HTR-8/SVneo (cell line): ENCODE results near the gene C7orf33.
"Not testable (repeated sequence)": the region's sequence is repeated elsewhere in the genome, so short reads cannot be mapped to it uniquely, and the experiment has no call there.

Experiments
- DNase-seq: peaks from one replicate; pipeline ENCODE4 v3.0.0; 2011; ENCODE audit warnings: low spot score, mixed read lengths; ENCODE audit not compliant: insufficient read length
- FAIRE-seq: peaks from 2 replicates; lab custom pipeline; 2011; peaks lifted over from hg19 to GRCh38; lab: Jason Lieb, UNC

C7orf33 gene

GRCh38 chr7:148590471-148590870, at the start of gene C7orf33:
Gene C7orf33, plus strand, starts transcription at chr7:148590766. Its CDS starts 160 bp downstream, at chr7:148590926.
- DNase-seq (no peak), FAIRE-seq (no peak)

GRCh38 chr7:148541891-148542504, 48.6 kb upstream of the C7orf33 start:
- no peak for FAIRE-seq
- no peak for DNase-seq

GRCh38 chr7:148543302-148543701, 47.3 kb upstream of the C7orf33 start:
- DNase-seq = no peak
- FAIRE-seq = no peak

GRCh38 chr7:148545172-148545571, 45.4 kb upstream of the C7orf33 start:
- FAIRE-seq = no peak
- no peak for DNase-seq

- no peak for DNase-seq
- FAIRE-seq = no peak
Observed at GRCh38 chr7:148545932-148546331, 44.6 kb upstream of the C7orf33 start.

GRCh38 chr7:148546857-148547256, 43.7 kb upstream of the C7orf33 start:
- DNase-seq (no peak), FAIRE-seq (no peak)

GRCh38 chr7:148547951-148548350, 42.6 kb upstream of the C7orf33 start:
- DNase-seq (no peak), FAIRE-seq (no peak)

GRCh38 chr7:148553979-148554378, 36.6 kb upstream of the C7orf33 start:
- DNase-seq (no peak), FAIRE-seq (no peak)

- FAIRE-seq = no peak
- no peak for DNase-seq
Observed at GRCh38 chr7:148556892-148557291, 33.7 kb upstream of the C7orf33 start.

- DNase-seq = no peak
- FAIRE-seq = no peak
Observed at GRCh38 chr7:148558914-148559313, 31.7 kb upstream of the C7orf33 start.

GRCh38 chr7:148561099-148561498, 29.5 kb upstream of the C7orf33 start:
- DNase-seq = no peak
- FAIRE-seq = no peak

- FAIRE-seq (no peak), DNase-seq (no peak)
Observed at GRCh38 chr7:148563583-148564274, 26.8 kb upstream of the C7orf33 start.

GRCh38 chr7:148564275-148564951, 26.2 kb upstream of the C7orf33 start:
- not testable (repeated sequence) for DNase-seq, FAIRE-seq

GRCh38 chr7:148566736-148567135, 23.8 kb upstream of the C7orf33 start:
- DNase-seq = no peak

GRCh38 chr7:148567524-148567923, 23.0 kb upstream of the C7orf33 start:
- no peak for FAIRE-seq
- no peak for DNase-seq

More at GRCh38 chr7:148566736-148567135, 23.8 kb upstream of the C7orf33 start:
- no peak for FAIRE-seq

- FAIRE-seq (no peak), DNase-seq (no peak)
Observed at GRCh38 chr7:148570510-148570909, 20.1 kb upstream of the C7orf33 start.

- DNase-seq, FAIRE-seq: not testable (repeated sequence)
Observed at GRCh38 chr7:148570973-148571372, 19.6 kb upstream of the C7orf33 start.

GRCh38 chr7:148571381-148571780, 19.2 kb upstream of the C7orf33 start:
- FAIRE-seq (no peak), DNase-seq (no peak)

GRCh38 chr7:148572067-148572522, 18.5 kb upstream of the C7orf33 start:
- DNase-seq (no peak), FAIRE-seq (no peak)

GRCh38 chr7:148573581-148573980, 17.0 kb upstream of the C7orf33 start:
- not testable (repeated sequence) for DNase-seq, FAIRE-seq
